SK-N-SH treated with all-trans-retinoic acid at 6 μM for 48 hours (cell line): ENCODE results near the gene RADX.

Experiments used
- ATAC-seq: fragments of 200-7000 bp; cut with Tn5 transposase; 3 replicates; pipeline ENCODE4 v1.9.1; 2020; ENCODE audit warnings: mild to moderate bottlenecking, moderate library complexity
- ARNTL ChIP-seq: fragments of 450-650 bp; formaldehyde crosslinking; IDR thresholded peaks from 2 replicates; pipeline ENCODE4 v1.5.0; 2020; ENCODE audit warnings: low read depth, mild to moderate bottlenecking, moderate library complexity, borderline replicate concordance
- CREB5 ChIP-seq: fragments of 250-450 bp; sonication (Bioruptor Pico); IDR thresholded peaks from 2 replicates; pipeline ENCODE4 v1.5.1; 2020; ENCODE audit warnings: low read depth, mild to moderate bottlenecking, moderate library complexity
- CSDC2 ChIP-seq: fragments of 250-450 bp; sonication (Bioruptor Pico); IDR thresholded peaks from 2 replicates; pipeline ENCODE4 v1.5.0; 2020; ENCODE audit warnings: mild to moderate bottlenecking, moderate library complexity
- CSRNP3 ChIP-seq: fragments of 250-450 bp; sonication (Bioruptor Pico); IDR thresholded peaks from 2 replicates; pipeline ENCODE4 v1.5.1; 2021; ENCODE audit warnings: mild to moderate bottlenecking, moderate library complexity
- ESRRG ChIP-seq: fragments of 250-450 bp; sonication (Bioruptor Pico); IDR thresholded peaks from 2 replicates; pipeline ENCODE4 v1.6.1; 2021; ENCODE audit warnings: mild to moderate bottlenecking
- OSR1 ChIP-seq: fragments of 250-450 bp; sonication (Bioruptor Pico); IDR thresholded peaks from 2 replicates; pipeline ENCODE4 v1.8.0; 2022; ENCODE audit warnings: moderate library complexity, mild to moderate bottlenecking, inconsistent platforms
- PATZ1 ChIP-seq: fragments of 250-450 bp; sonication (Bioruptor Pico); IDR thresholded peaks from 2 replicates; pipeline ENCODE4 v1.8.0; 2020; ENCODE audit warnings: mild to moderate bottlenecking, moderate library complexity, borderline replicate concordance
- PPARA ChIP-seq: fragments of 250-450 bp; sonication (Bioruptor Pico); IDR thresholded peaks from 2 replicates; pipeline ENCODE4 v1.5.0; 2020; ENCODE audit warnings: mild to moderate bottlenecking, borderline replicate concordance
- RARB ChIP-seq: fragments of 250-450 bp; sonication (Bioruptor Pico); IDR thresholded peaks from 2 replicates; pipeline ENCODE4 v1.8.0; 2021; ENCODE audit warnings: mild to moderate bottlenecking, moderate library complexity
- SNAI2 ChIP-seq: fragments of 250-450 bp; sonication (Bioruptor Pico); IDR thresholded peaks from 2 replicates; pipeline ENCODE4 v1.5.0; 2020; ENCODE audit warnings: mild to moderate bottlenecking, moderate library complexity
- TCF4 ChIP-seq: fragments of 250-450 bp; sonication (Bioruptor Pico); IDR thresholded peaks from 2 replicates; pipeline ENCODE4 v1.8.0; 2021; ENCODE audit warnings: mild to moderate bottlenecking, moderate library complexity, borderline replicate concordance
- TOX ChIP-seq: fragments of 250-450 bp; sonication (Bioruptor Pico); IDR thresholded peaks from 2 replicates; pipeline ENCODE4 v1.8.0; 2021; ENCODE audit warnings: mild to moderate bottlenecking, moderate library complexity, borderline replicate concordance
- TSHZ2 ChIP-seq: fragments of 250-450 bp; sonication (Bioruptor Pico); IDR thresholded peaks from 2 replicates; pipeline ENCODE4 v1.5.0; 2020; ENCODE audit warnings: mild to moderate bottlenecking, moderate library complexity
- ZC3H10 ChIP-seq: fragments of 250-450 bp; sonication (Bioruptor Pico); IDR thresholded peaks from 2 replicates; pipeline ENCODE4 v1.5.1; 2021; ENCODE audit warnings: mild to moderate bottlenecking, moderate library complexity
- ZFP3 ChIP-seq: fragments of 250-450 bp; sonication (Bioruptor Pico); IDR thresholded peaks from 2 replicates; pipeline ENCODE4 v1.5.0; 2020; ENCODE audit warnings: mild to moderate bottlenecking, moderate library complexity
- ZFP30 ChIP-seq: fragments of 450-650 bp; formaldehyde crosslinking; IDR thresholded peaks from 2 replicates; pipeline ENCODE4 v1.5.0; 2022; ENCODE audit warnings: mild to moderate bottlenecking, moderate library complexity
- ZNF565 ChIP-seq: fragments of 450-650 bp; formaldehyde crosslinking; conservative IDR thresholded peaks from 2 replicates; pipeline ENCODE4 v1.5.0; 2020; ENCODE audit warnings: low read depth, mild to moderate bottlenecking, moderate library complexity
- ZNF70 ChIP-seq: fragments of 450-650 bp; formaldehyde crosslinking; IDR thresholded peaks from 2 replicates; pipeline ENCODE4 v1.5.0; 2020; ENCODE audit warnings: mild to moderate bottlenecking, moderate library complexity
- ZNF8 ChIP-seq: fragments of 450-650 bp; formaldehyde crosslinking; IDR thresholded peaks from 2 replicates; pipeline ENCODE4 v1.5.0; 2020; ENCODE audit warnings: mild to moderate bottlenecking, moderate library complexity
- TF ChIP-seq, protein P1 (sequence below): fragments of 250-450 bp; sonication (Bioruptor Pico); IDR thresholded peaks from 2 replicates; pipeline ENCODE4 v1.8.0; 2021; ENCODE audit warnings: low read depth, mild to moderate bottlenecking, moderate library complexity, borderline replicate concordance

RADX gene

DNA sequence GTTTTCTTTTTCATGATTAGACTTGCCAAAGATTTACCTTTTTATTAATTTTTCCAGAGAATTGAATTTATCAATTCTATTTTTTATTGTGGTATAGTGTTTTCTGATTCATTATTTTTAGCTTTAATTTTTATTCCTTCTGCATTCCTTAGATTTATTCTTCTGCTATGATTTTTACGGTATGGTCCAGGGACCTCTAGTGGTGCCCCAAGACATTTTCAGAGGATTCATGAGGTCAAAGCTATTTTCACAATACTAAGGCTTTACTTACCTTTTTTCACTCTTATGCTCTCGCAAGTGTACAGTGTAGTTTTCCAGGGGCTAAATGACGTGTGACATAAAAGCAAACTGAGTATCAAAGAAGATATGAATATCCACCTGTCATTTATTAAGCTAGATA lies 8.0 kb downstream of the RADX start:
- TF ChIP-seq ESRRG (CRISPR knock-in tag): no peak
- TF ChIP-seq CSRNP3: no peak
- TF ChIP-seq OSR1 (CRISPR knock-in tag): no peak
- TF ChIP-seq ZNF8 (CRISPR knock-in tag): no peak
- TF ChIP-seq, protein P1, sequence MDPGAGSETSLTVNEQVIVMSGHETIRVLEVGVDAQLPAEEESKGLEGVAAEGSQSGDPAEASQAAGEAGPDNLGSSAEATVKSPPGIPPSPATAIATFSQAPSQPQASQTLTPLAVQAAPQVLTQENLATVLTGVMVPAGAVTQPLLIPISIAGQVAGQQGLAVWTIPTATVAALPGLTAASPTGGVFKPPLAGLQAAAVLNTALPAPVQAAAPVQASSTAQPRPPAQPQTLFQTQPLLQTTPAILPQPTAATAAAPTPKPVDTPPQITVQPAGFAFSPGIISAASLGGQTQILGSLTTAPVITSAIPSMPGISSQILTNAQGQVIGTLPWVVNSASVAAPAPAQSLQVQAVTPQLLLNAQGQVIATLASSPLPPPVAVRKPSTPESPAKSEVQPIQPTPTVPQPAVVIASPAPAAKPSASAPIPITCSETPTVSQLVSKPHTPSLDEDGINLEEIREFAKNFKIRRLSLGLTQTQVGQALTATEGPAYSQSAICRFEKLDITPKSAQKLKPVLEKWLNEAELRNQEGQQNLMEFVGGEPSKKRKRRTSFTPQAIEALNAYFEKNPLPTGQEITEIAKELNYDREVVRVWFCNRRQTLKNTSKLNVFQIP (CRISPR knock-in tag): no peak
- no peak for TF ChIP-seq CREB5 (CRISPR knock-in tag)
- TF ChIP-seq, all 23 proteins: peak for 0
- ATAC-seq: 0 out of 3 replicates have a peak, but pooled peaks have one; percentile 55

DNA sequence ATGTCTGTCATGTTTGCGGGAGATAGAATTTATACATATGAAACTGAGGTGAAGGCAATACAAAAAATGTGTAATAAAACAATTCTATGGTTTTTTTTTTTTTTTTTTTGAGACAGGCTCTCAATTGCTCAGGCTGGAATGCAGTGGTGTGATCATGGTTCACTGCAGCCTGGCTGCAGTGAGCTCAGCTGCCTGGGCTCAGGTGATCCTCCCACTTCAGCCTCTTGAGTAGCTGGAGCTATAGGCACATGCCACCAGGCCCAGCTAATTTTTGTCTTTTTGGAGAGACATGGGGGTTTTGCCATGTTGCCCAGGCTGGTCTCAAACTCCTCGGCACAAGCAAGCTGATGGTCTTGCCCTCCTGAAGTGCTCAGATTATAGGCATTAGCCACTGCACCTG lies 10.1 kb downstream of the RADX start:
- TF ChIP-seq, protein P1 (CRISPR knock-in tag): no peak
- TF ChIP-seq TCF4 (CRISPR knock-in tag): no peak
- no peak for TF ChIP-seq TOX (CRISPR knock-in tag)
- TF ChIP-seq OSR1 (CRISPR knock-in tag): no peak
- no peak for TF ChIP-seq ARNTL (CRISPR knock-in tag)
- TF ChIP-seq PATZ1 (CRISPR knock-in tag): no peak
- TF ChIP-seq CREB5 (CRISPR knock-in tag): no peak
- TF ChIP-seq ZC3H10: no peak
- TF ChIP-seq RARB (CRISPR knock-in tag): no peak
- TF ChIP-seq CSDC2: no peak
- TF ChIP-seq ZNF565 (CRISPR knock-in tag): no peak
- no peak for TF ChIP-seq SNAI2 (CRISPR knock-in tag)
- no peak for TF ChIP-seq ESRRG (CRISPR knock-in tag)
- no peak for TF ChIP-seq ZFP3 (CRISPR knock-in tag)
- no peak for TF ChIP-seq PPARA
- TF ChIP-seq TSHZ2 (CRISPR knock-in tag): no peak
- no peak for TF ChIP-seq ZFP30 (CRISPR knock-in tag)
- TF ChIP-seq ZNF70 (CRISPR knock-in tag): no peak
- TF ChIP-seq, all 23 proteins: peak for 0
- ATAC-seq: no peak
